NCI-H2171 treated with DMSO at 0.1 percent for 48 hours (cell line): ENCODE results near the gene CYTH2.

Experiments used
- DNase-seq: peaks from one replicate; lab custom pipeline; 2025; lab: John Stamatoyannopoulos, UW

Gene CYTH2

GRCh38 chr19:48493718-48494401 lies 24.7 kb downstream of the CYTH2 start:
- DNase-seq: no peak

- DNase-seq: no peak
Measured at GRCh38 chr19:48495396-48495795, 26.2 kb downstream of the CYTH2 start.

- no peak for DNase-seq
Measured at GRCh38 chr19:48496959-48497727, 28.0 kb downstream of the CYTH2 start.

DNA sequence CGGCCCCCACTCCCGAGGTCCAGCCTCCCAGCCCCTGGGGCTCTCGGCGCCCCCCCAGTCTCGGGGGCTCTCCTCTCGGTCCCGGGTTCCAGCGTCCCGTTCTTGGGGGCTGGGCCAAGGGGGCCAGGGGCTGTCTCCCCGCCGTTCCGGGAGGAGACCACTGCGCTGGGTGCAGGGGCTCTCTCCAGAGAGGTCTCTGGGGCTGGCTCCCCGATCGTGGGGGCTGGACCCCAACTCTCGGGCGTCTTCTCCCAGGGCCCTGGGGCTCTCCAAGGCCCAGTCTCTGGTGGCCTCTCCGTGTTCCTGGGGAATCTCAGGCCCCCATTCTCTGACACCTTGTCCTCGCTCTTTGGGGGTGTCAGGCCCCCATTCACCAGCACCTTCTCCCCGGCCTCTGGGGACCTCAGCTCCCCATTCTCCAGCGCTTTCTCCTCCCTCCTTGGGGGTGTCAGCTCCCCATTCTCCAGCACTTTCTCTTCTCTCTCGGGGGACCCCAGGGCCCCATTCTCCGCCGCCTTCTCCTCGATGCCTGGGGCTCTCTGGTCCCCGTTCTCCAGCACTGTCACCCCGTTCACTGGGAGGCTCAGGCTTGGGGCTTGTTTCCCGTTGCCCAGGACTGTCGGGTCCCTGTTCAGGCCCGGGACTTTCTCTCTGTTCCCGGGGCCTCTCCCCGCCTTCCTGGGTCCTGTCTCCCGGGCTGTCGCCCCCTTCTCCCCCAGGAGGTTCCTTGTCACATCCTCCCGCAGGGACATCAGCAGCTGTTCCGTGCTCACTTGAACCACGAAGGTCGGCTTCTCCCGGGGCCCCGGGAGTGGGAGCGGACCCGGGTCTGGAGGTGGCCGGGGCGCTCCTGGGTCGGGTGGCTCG lies 28.8 kb downstream of the CYTH2 start:
- no peak for DNase-seq

DNA sequence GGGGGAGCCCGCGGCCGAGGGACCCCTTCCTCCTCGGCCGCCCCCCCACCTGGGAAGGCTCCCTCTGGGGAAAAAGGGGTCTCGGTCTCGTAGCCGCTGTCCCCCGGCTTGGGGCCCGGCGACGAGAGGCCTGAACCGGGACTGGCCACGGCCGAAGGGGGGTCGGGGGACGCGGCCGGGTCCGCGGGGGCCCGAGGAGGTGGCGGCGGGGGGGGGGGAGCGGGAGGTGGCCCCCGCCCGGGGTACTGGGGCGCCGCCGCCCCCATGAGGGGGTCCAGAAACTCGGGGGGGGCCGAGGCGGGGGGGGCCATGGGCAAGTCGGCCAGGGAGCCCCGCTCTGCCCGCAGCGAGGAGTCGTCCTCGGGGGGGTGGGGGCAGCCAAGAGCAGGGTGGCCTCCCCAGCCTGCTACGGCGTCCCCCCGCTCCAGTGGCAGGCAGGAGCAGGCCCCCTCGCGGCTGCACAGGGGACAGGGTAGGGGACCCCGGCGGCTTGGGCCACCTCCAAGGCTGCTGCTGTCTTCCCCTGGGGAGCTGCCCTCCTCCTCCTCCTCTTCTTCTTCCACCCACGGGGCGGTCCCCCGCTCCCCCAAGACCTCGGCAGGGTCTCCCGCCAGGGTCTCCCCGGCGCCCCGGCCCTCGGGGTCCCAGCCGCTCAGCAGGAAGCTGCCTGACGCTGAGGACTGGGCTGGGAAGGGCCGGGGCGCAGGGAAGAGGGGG lies 29.6 kb downstream of the CYTH2 start:
- DNase-seq: no peak

DNA sequence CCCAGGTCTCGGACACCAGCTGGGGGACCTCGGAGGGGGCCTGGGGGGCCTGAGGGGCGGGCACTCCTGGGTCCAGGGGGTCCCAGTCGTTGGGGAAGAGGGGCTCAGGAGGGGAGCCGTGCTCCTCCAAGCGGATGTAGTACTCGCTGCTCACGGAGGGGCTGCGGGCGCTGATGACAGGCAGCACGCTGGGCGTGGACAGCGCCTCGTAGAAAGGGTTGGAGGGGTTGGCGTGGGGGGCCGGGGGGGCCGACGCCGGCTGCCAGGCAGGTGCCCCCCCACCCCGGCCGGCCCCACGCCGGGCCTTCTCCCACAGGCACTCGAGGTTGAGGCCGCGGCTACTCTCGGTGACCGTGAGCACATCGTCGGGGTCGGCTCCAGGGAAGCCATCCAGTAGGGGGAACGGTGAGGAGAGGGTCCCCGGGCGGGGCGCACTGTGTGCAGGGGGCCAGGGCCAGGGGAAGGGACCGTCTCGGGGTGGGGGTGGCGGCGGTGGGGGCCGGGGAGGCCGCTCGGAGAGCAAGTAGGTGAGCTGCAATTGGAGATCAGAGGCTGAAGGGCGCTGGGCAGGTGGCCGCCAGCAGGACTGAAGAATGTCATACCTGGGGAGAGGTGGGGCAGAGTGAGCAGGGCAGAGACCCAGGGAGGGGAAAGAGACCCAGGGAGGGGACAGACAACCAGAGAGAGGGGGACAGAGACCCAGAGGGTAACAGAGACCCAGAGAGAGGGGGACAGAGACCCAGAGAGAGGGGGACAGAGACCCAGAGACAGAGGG lies 30.3 kb downstream of the CYTH2 start:
- no peak for DNase-seq

- no peak for DNase-seq
Measured at GRCh38 chr19:48500830-48501493, 31.8 kb downstream of the CYTH2 start.

GRCh38 chr19:48501494-48502349 lies 32.6 kb downstream of the CYTH2 start:
- peak; percentile 99 for DNase-seq

- no peak for DNase-seq
Measured at GRCh38 chr19:48502350-48503018, 33.3 kb downstream of the CYTH2 start.

- peak; percentile 71 for DNase-seq
Measured at GRCh38 chr19:48506138-48506733, 37.1 kb downstream of the CYTH2 start.

DNA sequence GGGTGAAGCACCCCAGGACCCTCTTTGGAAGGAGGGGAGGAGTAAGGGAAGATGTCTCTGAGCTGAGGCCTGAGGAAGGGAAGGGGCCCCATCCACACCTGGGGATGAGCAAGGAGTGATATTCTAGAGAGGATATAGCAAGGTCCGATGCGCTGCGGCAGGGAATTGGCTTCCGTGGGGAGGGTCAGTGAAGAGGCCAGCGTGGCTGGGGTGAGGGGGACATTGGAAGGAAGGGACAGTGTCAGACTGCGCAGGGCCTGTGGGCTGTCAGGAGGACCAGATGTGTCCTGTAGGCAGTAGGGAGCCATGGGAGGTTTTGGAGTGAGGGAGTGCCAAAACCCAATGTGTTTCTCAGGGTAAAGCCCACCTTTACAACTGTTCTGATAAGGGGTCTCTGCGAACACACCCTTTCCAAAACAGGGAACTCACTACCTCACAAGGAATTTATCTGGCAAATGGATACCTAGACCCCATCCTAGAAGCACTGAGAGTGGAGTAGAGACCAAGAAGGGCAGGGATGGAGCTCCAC lies 38.8 kb downstream of the CYTH2 start:
- no peak for DNase-seq

DNA sequence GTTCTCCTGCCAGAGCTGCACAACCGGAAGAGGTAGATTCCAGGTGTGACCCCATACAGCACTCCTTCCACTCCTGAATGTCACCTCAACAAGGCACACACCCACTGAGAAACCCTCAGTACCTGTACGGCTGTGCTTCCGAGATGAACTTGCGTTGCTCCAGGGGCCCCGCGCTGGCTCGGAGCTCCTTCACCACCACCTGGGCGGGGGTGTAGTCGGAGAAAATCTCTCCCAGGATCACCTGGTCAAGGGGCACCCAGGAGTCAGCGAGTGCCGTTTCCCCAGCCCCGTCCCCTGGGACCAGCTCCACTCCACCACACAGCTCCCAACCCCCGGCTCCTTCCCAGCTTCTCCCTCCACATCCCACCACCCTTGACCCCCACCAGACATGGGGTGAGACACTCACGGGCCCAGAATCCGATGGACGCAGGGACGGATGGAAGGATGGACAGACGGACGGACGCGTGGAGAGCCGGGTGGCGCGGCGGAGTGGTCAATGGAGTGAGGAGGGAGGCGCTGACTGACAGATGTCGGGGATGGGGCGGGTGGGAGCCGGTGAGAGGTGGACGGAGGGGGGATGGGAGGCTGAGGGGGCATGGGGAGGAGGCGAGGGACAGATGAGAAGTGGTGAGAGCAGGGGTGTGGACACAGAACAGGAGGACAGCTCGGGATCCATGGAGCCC lies 39.7 kb downstream of the CYTH2 start:
- no peak for DNase-seq

- no peak for DNase-seq
Measured at GRCh38 chr19:48509467-48510194, 40.5 kb downstream of the CYTH2 start.

- peak; percentile 60 for DNase-seq
Measured at GRCh38 chr19:48510421-48511268, 41.5 kb downstream of the CYTH2 start.

DNA sequence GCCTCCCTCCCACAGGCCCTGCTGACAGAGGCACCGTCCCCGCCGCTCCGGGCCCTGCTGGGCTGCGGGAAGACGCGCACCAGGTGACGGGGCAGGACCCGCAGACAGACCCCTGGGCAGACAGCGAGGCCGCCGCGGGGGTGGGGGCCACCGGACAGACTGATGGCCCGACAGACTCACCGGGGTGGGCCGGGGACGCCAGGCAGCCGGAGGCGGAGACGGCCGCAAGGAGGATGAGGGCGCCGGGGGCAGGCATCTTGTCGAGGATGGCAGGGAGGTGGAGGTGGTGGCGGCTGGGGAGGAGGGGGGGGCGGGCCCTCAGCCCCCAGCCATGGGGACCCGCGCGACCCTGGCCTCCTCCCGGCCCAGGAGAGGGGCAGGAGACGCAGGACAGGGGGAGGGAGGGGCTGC lies 42.2 kb downstream of the CYTH2 start:
- no peak for DNase-seq
